Caco-2 (cell line): Measurements from ENCODE around the gene KRT73. TPM values are rescaled to one million over a fixed set of nuclear protein-coding genes. Genes with fewer than 3 reads are reported as not detected.

Experiments used
- BruUV-seq: library from RNA; stranded (reverse); fragments of 400-500 nt; replicated peaks from 2 replicates; lab custom pipeline; 2021; lab: Mats Ljungman, UMichigan
- CTCF ChIA-PET: fragments of 300-600 bp; sonication (Branson Sonifier 250); formaldehyde crosslinking; loops from one replicate; lab custom pipeline; 2022; ENCODE audit warnings: antibody characterized with exemption; lab: Charles Lee
- POLR2A ChIA-PET: fragments of 300-600 bp; sonication (Branson Sonifier 250); formaldehyde crosslinking; loops from one replicate; lab custom pipeline; 2022; ENCODE audit warnings: antibody characterized with exemption; lab: Charles Lee
- DNase-seq, 2 experiments: peaks; one replicate each; pipeline versions ENCODE4 v3.0.0 to v3.0.0-alpha.2; 2020 to 2022
- H3K27me3 ChIP-seq: replicated peaks from 2 replicates; pipeline ENCODE4 v1.6.0; 2011; ENCODE audit warnings: low read length; ENCODE audit not compliant: control insufficient read depth, insufficient read depth
- H3K36me3 ChIP-seq: 2 replicates; pipeline ENCODE4 v1.5.1; 2011; ENCODE audit warnings: low read length; ENCODE audit not compliant: control insufficient read depth, insufficient read depth
- H3K4me1 ChIP-seq: fragments of 250-450 bp; sonication (Bioruptor Pico); 2 replicates; pipeline ENCODE4 v1.5.1; 2020; ENCODE audit warnings: mild to moderate bottlenecking
- H3K4me3 ChIP-seq: 2 replicates; pipeline ENCODE4 v1.5.1; 2011; ENCODE audit warnings: low read depth, mild to moderate bottlenecking, control low read depth, low read length
- H3K9me3 ChIP-seq: fragments of 250-450 bp; sonication (Bioruptor Pico); 2 replicates; pipeline ENCODE4 v1.5.1; 2020; ENCODE audit warnings: mild to moderate bottlenecking, moderate library complexity
- H3K27ac Mint-ChIP-seq: one replicate; pipeline ENCODE4 v1.8.0; 2022; ENCODE audit warnings: mixed read lengths; ENCODE audit not compliant: unreplicated experiment
- H3K27me3 Mint-ChIP-seq: one replicate; pipeline ENCODE4 v1.8.0; 2022; ENCODE audit warnings: mixed read lengths; ENCODE audit not compliant: insufficient read depth, unreplicated experiment
- H3K36me3 Mint-ChIP-seq: one replicate; pipeline ENCODE4 v1.8.0; 2022; ENCODE audit warnings: mild to moderate bottlenecking, mixed read lengths; ENCODE audit not compliant: insufficient read depth, unreplicated experiment
- H3K4me1 Mint-ChIP-seq: one replicate; pipeline ENCODE4 v1.8.0; 2022; ENCODE audit warnings: low read depth, mixed read lengths; ENCODE audit not compliant: unreplicated experiment
- H3K4me3 Mint-ChIP-seq: one replicate; pipeline ENCODE4 v1.8.0; 2022; ENCODE audit warnings: mild to moderate bottlenecking, moderate library complexity, mixed read lengths; ENCODE audit not compliant: unreplicated experiment
- H3K9me3 Mint-ChIP-seq: one replicate; pipeline ENCODE4 v1.8.0; 2022; ENCODE audit warnings: mixed read lengths; ENCODE audit not compliant: unreplicated experiment
- CTCF ChIP-seq, 2 experiments: fragments of 200-600 bp in 1 of 2; IDR thresholded peaks; 1 replicate in 1 of 2; 2 replicates in 1 of 2; pipeline versions ENCODE4 v1.5.1 to v1.8.0; 2011 to 2022; ENCODE audit warnings: antibody characterized with exemption in 1 of 2, control low read depth in 1 of 2, inconsistent platforms in 1 of 2, low read depth in 1 of 2, low read length in 1 of 2, mild to moderate bottlenecking in 1 of 2, moderate library complexity in 1 of 2; ENCODE audit not compliant: insufficient read depth in 1 of 2, severe bottlenecking in 1 of 2, unreplicated experiment in 1 of 2
- intact Hi-C: fragments of 100-400 bp; cut with micrococcal nuclease; formaldehyde crosslinking; loops from one replicate; pipeline ENCODE4 v1.10.0; 2022; ENCODE audit not compliant: unreplicated experiment
- total RNA-seq: library from RNA; stranded (reverse); gene quantifications from 2 replicates; pipeline ENCODE4 v1.2.3, GENCODE V29; 2022

Gene KRT73
- total RNA-seq, 1 experiment from 2014 or later, result not detected

GRCh38 chr12:52604859-52605258 lies 13.5 kb downstream of the KRT73 start:
- Histone ChIP-seq H3K4me1 (no peaks in the 10 kb centered on the region), H3K27me3 (no peaks in the 10 kb centered on the region), H3K9me3 (no peaks in the 10 kb centered on the region), H3K36me3 (no peaks in the 10 kb centered on the region), H3K4me3 (no peak overlapping the region)
- intact Hi-C loops, result no loop called here
- CTCF ChIA-PET, result no interaction called here
- Mint-ChIP-seq H3K4me1 (no peaks in the 10 kb centered on the region), H3K27ac (no peak overlapping the region), H3K36me3 (peaks cover 6% of the 10 kb centered on the region), H3K27me3 (peaks cover 16% of the 10 kb centered on the region), H3K9me3 (no peaks in the 10 kb centered on the region), H3K4me3 (no peak overlapping the region)
- DNase-seq, result no peak
- no TSS peak for BruUV-seq
- POLR2A ChIA-PET, result no interaction called here
- no peak for TF ChIP-seq CTCF (IDR thresholded peaks at IDR 0.05; ENCODE audit: insufficient read depth in 1 of 2, low read depth in 1 of 2, low read length in 1 of 2, severe bottlenecking in 1 of 2, unreplicated experiment in 1 of 2)

- TF ChIP-seq CTCF (IDR thresholded peaks at IDR 0.05; ENCODE audit: insufficient read depth in 1 of 2, low read depth in 1 of 2, low read length in 1 of 2, severe bottlenecking in 1 of 2, unreplicated experiment in 1 of 2), result no peak
- H3K36me3 ChIP-seq, result no peaks in the 10 kb centered on the region
- no peaks in the 10 kb centered on the region for H3K9me3 ChIP-seq
- POLR2A ChIA-PET, result no interaction called here
- H3K27me3 ChIP-seq, result no peaks in the 10 kb centered on the region
- Mint-ChIP-seq H3K27me3 (peaks cover 16% of the 10 kb centered on the region), H3K4me1 (no peaks in the 10 kb centered on the region), H3K27ac (no peak overlapping the region), H3K9me3 (no peaks in the 10 kb centered on the region), H3K4me3 (no peak overlapping the region), H3K36me3 (peaks cover 6% of the 10 kb centered on the region)
- no peaks in the 10 kb centered on the region for H3K4me1 ChIP-seq
- H3K4me3 ChIP-seq, result no peak overlapping the region
- CTCF ChIA-PET, result no interaction called here
- intact Hi-C loops, result no loop called here
- no peak for DNase-seq
- no TSS peak for BruUV-seq
Measured at GRCh38 chr12:52603314-52603713, 15.0 kb downstream of the KRT73 start.

- DNase-seq, result no peak
- ChIA-PET CTCF (no interaction called here), POLR2A (no interaction called here)
- Mint-ChIP-seq H3K4me3 (no peak overlapping the region), H3K9me3 (no peaks in the 10 kb centered on the region), H3K4me1 (no peaks in the 10 kb centered on the region), H3K27ac (no peak overlapping the region), H3K27me3 (peaks cover 11% of the 10 kb centered on the region), H3K36me3 (peaks cover 6% of the 10 kb centered on the region)
- Histone ChIP-seq H3K4me1 (no peaks in the 10 kb centered on the region), H3K9me3 (no peaks in the 10 kb centered on the region), H3K4me3 (no peak overlapping the region), H3K27me3 (no peaks in the 10 kb centered on the region), H3K36me3 (no peaks in the 10 kb centered on the region)
- intact Hi-C loops, result no loop called here
- BruUV-seq, result no TSS peak
- no peak for TF ChIP-seq CTCF (IDR thresholded peaks at IDR 0.05; ENCODE audit: insufficient read depth in 1 of 2, low read depth in 1 of 2, low read length in 1 of 2, severe bottlenecking in 1 of 2, unreplicated experiment in 1 of 2)
Measured at GRCh38 chr12:52602552-52602951, 15.8 kb downstream of the KRT73 start.
